Bronchus fibroblast of lung (primary cell): ENCODE data around the gene OR5M11. TPM values are rescaled to one million over a fixed set of nuclear protein-coding genes. Genes with fewer than 3 reads are reported as not detected.

Source experiments
- total RNA-seq: library from RNA; depleted of rRNA; stranded (reverse); fragments of >200 nt; gene quantifications from 2 replicates; pipeline ENCODE4 v1.2.3, GENCODE V29; 2015

Gene OR5M11
- total RNA-seq: not detected in 2 replicates

GRCh38 chr11:56543157-56543556, at the start of gene OR5M11:
OR5M11 (minus strand) TSS chr11:56543257; CDS start chr11:56543257, 0 bp downstream.

GRCh38 chr11:56577621-56578020, 34.6 kb upstream of the OR5M11 start, which contains the start of gene OR5M10:
OR5M10 (minus strand) TSS chr11:56577721; CDS start chr11:56577721, 0 bp downstream.

Other genes with a start within 250 kb of the OR5M11 start
- not detected in 2 replicates for gene OR8K3, start 228.1 kb downstream of the OR5M11 start, total RNA-seq
- gene OR8K1, start 197.2 kb downstream of the OR5M11 start, total RNA-seq: not detected in 2 replicates
- gene OR8J1, start 189.0 kb downstream of the OR5M11 start, total RNA-seq: not detected in 2 replicates
- not detected in 2 replicates for gene OR8U1, start 167.6 kb downstream of the OR5M11 start, total RNA-seq
- gene OR5AL1, start 130.6 kb downstream of the OR5M11 start, total RNA-seq: not detected in 2 replicates
- gene OR5M3, start 69.9 kb downstream of the OR5M11 start, total RNA-seq: not detected in 2 replicates
- gene OR5M8, start 51.9 kb downstream of the OR5M11 start, total RNA-seq: not detected in 2 replicates
- not detected in 2 replicates for gene OR5M10, start 34.5 kb upstream of the OR5M11 start, total RNA-seq
- gene OR5M1, start 71.6 kb upstream of the OR5M11 start, total RNA-seq: not detected in 2 replicates
- gene OR5AP2, start 99.2 kb upstream of the OR5M11 start, total RNA-seq: not detected in 2 replicates
- not detected in 2 replicates for gene OR5AR1, start 120.4 kb upstream of the OR5M11 start, total RNA-seq
- not detected in 2 replicates for gene OR9G1, start 155.8 kb upstream of the OR5M11 start, total RNA-seq
- gene OR9G4, start 205.4 kb upstream of the OR5M11 start, total RNA-seq: not detected in 2 replicates